Measurements from ENCODE around the gene NKIRAS2. TPM values are rescaled to one million over a fixed set of nuclear protein-coding genes. Genes with fewer than 3 reads are reported as not detected.

Gene NKIRAS2
- total and polyA plus RNA-seq, 2 donors (not counting 3 experiments of a cell fraction or from before 2014, with no cell fraction given), result 57.3 to 87.6 TPM

GRCh38 chr17:42072323-42073187 lies 52.7 kb downstream of the NKIRAS2 start:
- Histone ChIP-seq H3K9me1 (replicated peaks; ENCODE audit: control insufficient read depth, extremely low read depth, insufficient read depth, low read length) (no peaks in the 10 kb centered on the region), H3K9ac (replicated peaks; ENCODE audit: extremely low read depth, insufficient read depth, low read length) (no peak overlapping the region), H2AFZ (ENCODE audit: low read depth, low read length) (no peak overlapping the region), H3K36me3 (ENCODE audit: control insufficient read depth in 2 of 2, extremely low read depth in 1 of 2, insufficient read depth in 2 of 2, low read length in 2 of 2) (no peaks in the 10 kb centered on the region), H3K27me3 (ENCODE audit: control insufficient read depth in 2 of 2, insufficient read depth in 2 of 2, low read length in 2 of 2) (peaks cover 0 to 12% of the 10 kb centered on the region in 2 experiments), H3K9me3 (replicated peaks; ENCODE audit: control insufficient read depth, insufficient read depth, low read length) (no peaks in the 10 kb centered on the region), H4K20me1 (replicated peaks; ENCODE audit: control insufficient read depth, extremely low read depth, insufficient read depth, low read length) (no peaks in the 10 kb centered on the region), H3K4me2 (ENCODE audit: insufficient read depth, low read length) (peak overlapping the region; percentile 42), H3K27ac (ENCODE audit: insufficient read depth, low read depth, low read length) (no peak overlapping the region), H3K4me3 (replicated peaks in 1 of 3; ENCODE audit: insufficient read depth in 1 of 3, low read depth in 1 of 3, low read length in 3 of 3) (no peak overlapping the region), H3K79me2 (ENCODE audit: control insufficient read depth, insufficient read depth, low read length) (no peaks in the 10 kb centered on the region), H3K4me1 (ENCODE audit: control insufficient read depth, extremely low read depth, insufficient read depth, low read length) (peaks cover 3% of the 10 kb centered on the region)
- ChIA-PET CTCF (interaction anchor here (1.0 to 2.1 kb wide), 5 partner anchors 10 to 109 kb away, joined by 3 to 11 read pairs (median 4); partner anchors contain the start of gene DHX58), POLR2A (no interaction called here)
- dilution Hi-C loops (cut with MboI; ENCODE audit: extremely low pct_ligation_motif_present, low sequenced_read_pairs), result no loop called here
- TF ChIP-seq EZH2 (IDR thresholded peaks at IDR 0.05; ENCODE audit: borderline replicate concordance, low read depth, low read length, severe bottlenecking) (peak; percentile 75), MAX (IDR thresholded peaks at IDR 0.05; ENCODE audit: insufficient read depth, insufficient read length) (no peak), MYC (IDR thresholded peaks at IDR 0.05; ENCODE audit: low read depth, low read length) (no peak), CTCF (IDR thresholded peaks at IDR 0.05; ENCODE audit: extremely low read depth in 1 of 2, insufficient read depth in 1 of 2, low read depth in 1 of 2, low read length in 2 of 2) (peak in 1 of 2 donors; percentile 7)
- FAIRE-seq (peak; percentile 61), DNase-seq (ENCODE audit: low read depth, low spot score) (no peak)
- intact Hi-C loops (cut with micrococcal nuclease), result no loop called here
- BruUV-seq (replicated peaks), result no TSS peak

Other genes with a start within 250 kb of the NKIRAS2 start
- gene JUP, start 233.4 kb upstream of the NKIRAS2 start, total RNA-seq, result 170 and 171 TPM in 2 replicates
- gene JUP, start 233.4 kb upstream of the NKIRAS2 start, polyA plus RNA-seq, result 98.0 and 100 TPM in 2 replicates
- gene P3H4, start 208.1 kb upstream of the NKIRAS2 start, total RNA-seq, result 37.1 and 39.2 TPM in 2 replicates
- 57.3 and 58.3 TPM in 2 replicates for gene P3H4, start 208.1 kb upstream of the NKIRAS2 start, polyA plus RNA-seq
- gene FKBP10, start 207.1 kb upstream of the NKIRAS2 start, total RNA-seq, result 163 and 168 TPM in 2 replicates
- 377 and 431 TPM in 2 replicates for gene FKBP10, start 207.1 kb upstream of the NKIRAS2 start, polyA plus RNA-seq
- 57.4 and 67.3 TPM in 2 replicates for gene NT5C3B, start 183.9 kb upstream of the NKIRAS2 start, total RNA-seq
- 75.5 and 92.5 TPM in 2 replicates for gene NT5C3B, start 183.9 kb upstream of the NKIRAS2 start, polyA plus RNA-seq
- gene KLHL10, start 182.3 kb upstream of the NKIRAS2 start, total RNA-seq, result not detected in 2 replicates
- 0.10 TPM in 1 of 2 replicates, not detected in the other for gene KLHL10, start 182.3 kb upstream of the NKIRAS2 start, polyA plus RNA-seq
- 11.0 and 12.6 TPM in 2 replicates for gene KLHL11, start 154.7 kb upstream of the NKIRAS2 start, total RNA-seq
- 2.9 and 3.1 TPM in 2 replicates for gene KLHL11, start 154.7 kb upstream of the NKIRAS2 start, polyA plus RNA-seq
- gene ACLY, start 101.1 kb upstream of the NKIRAS2 start, total RNA-seq, result 324 and 329 TPM in 2 replicates
- 174 and 176 TPM in 2 replicates for gene ACLY, start 101.1 kb upstream of the NKIRAS2 start, polyA plus RNA-seq
- gene ODAD4, start 89.5 kb upstream of the NKIRAS2 start, total RNA-seq, result 0.60 and 1.0 TPM in 2 replicates
- 0.19 TPM in 1 of 2 replicates, not detected in the other for gene ODAD4, start 89.5 kb upstream of the NKIRAS2 start, polyA plus RNA-seq
- gene CNP, start 53.3 kb upstream of the NKIRAS2 start, total RNA-seq, result 84.9 and 88.3 TPM in 2 replicates
- 48.6 and 49.4 TPM in 2 replicates for gene CNP, start 53.3 kb upstream of the NKIRAS2 start, polyA plus RNA-seq
- 103 and 111 TPM in 2 replicates for gene DNAJC7, start 2.7 kb upstream of the NKIRAS2 start, total RNA-seq
- gene DNAJC7, start 2.7 kb upstream of the NKIRAS2 start, polyA plus RNA-seq, result 16.0 and 19.8 TPM in 2 replicates
- gene C17orf113, start 30.5 kb downstream of the NKIRAS2 start, total RNA-seq, result 0.18 and 0.20 TPM in 2 replicates
- gene C17orf113, start 30.5 kb downstream of the NKIRAS2 start, polyA plus RNA-seq, result 0.19 and 0.30 TPM in 2 replicates
- gene ZNF385C, start 78.4 kb downstream of the NKIRAS2 start, total RNA-seq, result not detected in 2 replicates
- gene ZNF385C, start 78.4 kb downstream of the NKIRAS2 start, polyA plus RNA-seq, result 0.07 TPM in 1 of 2 replicates, not detected in the other
- 3.1 and 6.4 TPM in 2 replicates for gene DHX58, start 92.6 kb downstream of the NKIRAS2 start, total RNA-seq
- 9.0 and 12.7 TPM in 2 replicates for gene DHX58, start 92.6 kb downstream of the NKIRAS2 start, polyA plus RNA-seq
- 31.3 and 33.4 TPM in 2 replicates for gene KAT2A, start 101.3 kb downstream of the NKIRAS2 start, total RNA-seq
- gene KAT2A, start 101.3 kb downstream of the NKIRAS2 start, polyA plus RNA-seq, result 32.4 and 32.9 TPM in 2 replicates
- gene HSPB9, start 102.7 kb downstream of the NKIRAS2 start, total RNA-seq, result not detected in 2 replicates
- gene HSPB9, start 102.7 kb downstream of the NKIRAS2 start, polyA plus RNA-seq, result 0.03 TPM in 1 of 2 replicates, not detected in the other
- 188 and 210 TPM in 2 replicates for gene RAB5C, start 134.9 kb downstream of the NKIRAS2 start, total RNA-seq
- gene RAB5C, start 134.9 kb downstream of the NKIRAS2 start, polyA plus RNA-seq, result 357 and 408 TPM in 2 replicates
- 0.11 TPM in 1 of 2 replicates, not detected in the other for gene KCNH4, start 161.1 kb downstream of the NKIRAS2 start, total RNA-seq
- 0.06 and 0.11 TPM in 2 replicates for gene KCNH4, start 161.1 kb downstream of the NKIRAS2 start, polyA plus RNA-seq
- not detected in 2 replicates for gene HCRT, start 165.4 kb downstream of the NKIRAS2 start, total RNA-seq
- gene HCRT, start 165.4 kb downstream of the NKIRAS2 start, polyA plus RNA-seq, result not detected in 2 replicates
- 9.8 TPM in 2 replicates for gene GHDC, start 174.4 kb downstream of the NKIRAS2 start, total RNA-seq
- gene GHDC, start 174.4 kb downstream of the NKIRAS2 start, polyA plus RNA-seq, result 11.2 and 15.8 TPM in 2 replicates